Peyer's patch (tissue), 4 donors: ENCODE results near the gene MSI2. TPM values are rescaled to one million over a fixed set of nuclear protein-coding genes. Genes with fewer than 3 reads are reported as not detected.
A peak's percentile ranks its signal among the peaks of the same experiment; 100 is the strongest.

Source experiments
- DNase-seq, 3 donors: peaks; one replicate each; pipeline ENCODE4 v3.0.0-alpha.2; 2017 to 2019
- H3K27ac ChIP-seq, 4 donors: fragments of 200-600 bp; sonication (generic); one replicate each; pipeline ENCODE4 v1.5.1; 2016 to 2019
- H3K27me3 ChIP-seq, 2 donors: fragments of 200-600 bp; sonication (generic); one replicate each; pipeline ENCODE4 v1.5.1; 2019
- H3K36me3 ChIP-seq, 3 donors: fragments of 200-600 bp; sonication (generic); one replicate each; pipeline ENCODE4 v1.5.1; 2016 to 2019
- H3K4me1 ChIP-seq, 4 donors: fragments of 200-600 bp; sonication (generic); one replicate each; pipeline ENCODE4 v1.5.1; 2016 to 2019
- H3K4me3 ChIP-seq, 4 donors: fragments of 200-600 bp; sonication (generic); 1 replicate in 3 of 4; 2 replicates in 1 of 4; pipeline ENCODE4 v1.5.1; 2016 to 2019; ENCODE audit warnings: mild to moderate bottlenecking in 1 of 4
- H3K9me3 ChIP-seq, 4 donors: fragments of 200-600 bp; sonication (generic); one replicate each; pipeline ENCODE4 v1.5.1; 2016 to 2019; ENCODE audit warnings: mild to moderate bottlenecking in 1 of 4
- POLR2A ChIP-seq, 2 donors: fragments of 450-650 bp; IDR thresholded peaks; one replicate each; pipeline ENCODE4 v1.5.1; 2017; ENCODE audit warnings: antibody characterized with exemption in 2 of 2, mild to moderate bottlenecking in 2 of 2, moderate library complexity in 2 of 2
- total RNA-seq, 4 donors: library from RNA; depleted of rRNA; stranded (reverse); fragments of >200 nt; gene quantifications; one replicate each; pipeline ENCODE4 v1.1.0, GENCODE V29; 2016
- TF ChIP-seq, protein P1 (sequence below), 6 experiments: fragments of 450-650 bp in 4 of 6; fragments of 200-600 bp in 2 of 6; sonication (generic) in 1 of 6; IDR thresholded peaks; one replicate each; pipeline ENCODE4 v1.5.1; 2017 to 2019; ENCODE audit warnings: antibody characterized with exemption in 6 of 6, mild to moderate bottlenecking in 3 of 6, moderate library complexity in 1 of 6

Gene MSI2
- total RNA-seq, 4 donors from 2014 or later = 25.9 to 39.0 (median 29.2) TPM

- H3K9me3 ChIP-seq = no peaks in the 10 kb centered on the region
- peaks cover 0 to 5% (median 0%) of the 10 kb centered on the region in 4 donors for H3K4me1 ChIP-seq
- H3K27me3 ChIP-seq = no peaks in the 10 kb centered on the region
- no peak for DNase-seq
- no peaks in the 10 kb centered on the region for H3K36me3 ChIP-seq
- TF ChIP-seq, protein P1, sequence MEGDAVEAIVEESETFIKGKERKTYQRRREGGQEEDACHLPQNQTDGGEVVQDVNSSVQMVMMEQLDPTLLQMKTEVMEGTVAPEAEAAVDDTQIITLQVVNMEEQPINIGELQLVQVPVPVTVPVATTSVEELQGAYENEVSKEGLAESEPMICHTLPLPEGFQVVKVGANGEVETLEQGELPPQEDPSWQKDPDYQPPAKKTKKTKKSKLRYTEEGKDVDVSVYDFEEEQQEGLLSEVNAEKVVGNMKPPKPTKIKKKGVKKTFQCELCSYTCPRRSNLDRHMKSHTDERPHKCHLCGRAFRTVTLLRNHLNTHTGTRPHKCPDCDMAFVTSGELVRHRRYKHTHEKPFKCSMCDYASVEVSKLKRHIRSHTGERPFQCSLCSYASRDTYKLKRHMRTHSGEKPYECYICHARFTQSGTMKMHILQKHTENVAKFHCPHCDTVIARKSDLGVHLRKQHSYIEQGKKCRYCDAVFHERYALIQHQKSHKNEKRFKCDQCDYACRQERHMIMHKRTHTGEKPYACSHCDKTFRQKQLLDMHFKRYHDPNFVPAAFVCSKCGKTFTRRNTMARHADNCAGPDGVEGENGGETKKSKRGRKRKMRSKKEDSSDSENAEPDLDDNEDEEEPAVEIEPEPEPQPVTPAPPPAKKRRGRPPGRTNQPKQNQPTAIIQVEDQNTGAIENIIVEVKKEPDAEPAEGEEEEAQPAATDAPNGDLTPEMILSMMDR (IDR thresholded peaks at IDR 0.05) = no peak
- TF ChIP-seq POLR2A (IDR thresholded peaks at IDR 0.05) = no peak
- H3K27ac ChIP-seq = no peak overlapping the region
- H3K4me3 ChIP-seq = no peak overlapping the region
These were observed 159.5 kb downstream of the MSI2 start for GRCh38 chr17:57415751-57416207.

- H3K27me3 ChIP-seq = no peaks in the 10 kb centered on the region
- no peaks in the 10 kb centered on the region for H3K36me3 ChIP-seq
- no peak for TF ChIP-seq POLR2A (IDR thresholded peaks at IDR 0.05)
- TF ChIP-seq, protein P1 (IDR thresholded peaks at IDR 0.05) = no peak
- peaks cover 0 to 8% (median 0%) of the 10 kb centered on the region in 4 donors for H3K4me1 ChIP-seq
- H3K27ac ChIP-seq = no peak overlapping the region
- no peak for DNase-seq
- H3K4me3 ChIP-seq = no peak overlapping the region
- no peaks in the 10 kb centered on the region for H3K9me3 ChIP-seq
These were observed 160.0 kb downstream of the MSI2 start for GRCh38 chr17:57416369-57416768.

GRCh38 chr17:57417956-57418355, 161.6 kb downstream of the MSI2 start:
- DNase-seq = no peak
- no peak overlapping the region for H3K27ac ChIP-seq
- no peaks in the 10 kb centered on the region for H3K36me3 ChIP-seq
- H3K4me1 ChIP-seq = peaks cover 0 to 14% (median 0%) of the 10 kb centered on the region in 4 donors
- TF ChIP-seq POLR2A (IDR thresholded peaks at IDR 0.05) = no peak
- TF ChIP-seq, protein P1 (IDR thresholded peaks at IDR 0.05) = no peak
- no peaks in the 10 kb centered on the region for H3K9me3 ChIP-seq
- no peaks in the 10 kb centered on the region for H3K27me3 ChIP-seq
- H3K4me3 ChIP-seq = no peak overlapping the region

GRCh38 chr17:57418463-57419246, 162.3 kb downstream of the MSI2 start:
- Histone ChIP-seq H3K4me1 (peaks cover 0 to 14% (median 0%) of the 10 kb centered on the region in 4 donors), H3K36me3 (no peaks in the 10 kb centered on the region), H3K9me3 (no peaks in the 10 kb centered on the region), H3K27ac (no peak overlapping the region), H3K4me3 (no peak overlapping the region), H3K27me3 (no peaks in the 10 kb centered on the region)
- DNase-seq = no peak
- TF ChIP-seq POLR2A (IDR thresholded peaks at IDR 0.05) = no peak
- TF ChIP-seq, protein P1 (IDR thresholded peaks at IDR 0.05) = no peak

DNA sequence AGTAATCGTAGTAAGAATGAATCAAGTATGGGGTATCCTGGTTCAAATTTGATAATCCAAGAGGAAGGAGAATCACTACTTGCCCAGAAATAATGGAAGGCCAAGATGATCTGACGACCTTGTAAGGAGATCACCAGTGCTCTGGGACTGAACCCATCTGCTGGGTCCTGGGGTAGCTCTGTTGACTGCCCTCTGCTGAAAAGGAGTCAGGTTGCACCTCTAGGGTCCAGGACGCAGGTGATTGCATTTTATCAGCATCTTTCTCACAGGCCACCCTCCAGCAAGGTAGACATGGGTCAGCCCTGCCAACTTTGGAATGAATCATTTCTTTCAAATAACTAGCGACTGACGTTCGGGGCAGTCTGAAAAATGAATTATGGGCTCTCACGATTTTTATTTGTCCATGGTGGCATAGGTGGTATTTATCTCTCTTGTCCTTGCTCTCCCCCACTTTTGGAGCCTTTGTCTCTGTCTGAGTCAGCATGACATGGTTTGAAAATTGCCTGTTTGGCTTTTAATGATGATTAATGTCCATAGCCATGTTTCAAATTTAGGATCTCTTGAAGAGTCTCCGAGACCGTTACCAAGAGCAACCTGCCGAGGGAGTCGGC, 163.7 kb downstream of the MSI2 start:
- no peaks in the 10 kb centered on the region for H3K36me3 ChIP-seq
- no peaks in the 10 kb centered on the region for H3K27me3 ChIP-seq
- peak overlapping the region in 1 of 4 donors; percentile 60 for H3K27ac ChIP-seq
- no peak overlapping the region for H3K4me3 ChIP-seq
- DNase-seq = no peak
- peaks cover 0 to 14% (median 0%) of the 10 kb centered on the region in 4 donors for H3K4me1 ChIP-seq
- H3K9me3 ChIP-seq = no peaks in the 10 kb centered on the region
- no peak for TF ChIP-seq POLR2A (IDR thresholded peaks at IDR 0.05)
- TF ChIP-seq, protein P1 (IDR thresholded peaks at IDR 0.05) = no peak
